Osteocyte (in vitro differentiated cells): ENCODE data around the gene FAM234B. TPM values are rescaled to one million over a fixed set of nuclear protein-coding genes. Genes with fewer than 3 reads are reported as not detected.

Source experiments
- DNase-seq: peaks from one replicate; pipeline ENCODE4 v3.0.0; 2021; ENCODE audit warnings: mixed read lengths; ENCODE audit not compliant: unreplicated experiment; ENCODE audit errors: extremely low spot score
- H3K27ac Mint-ChIP-seq: one replicate; pipeline ENCODE4 v1.8.0; 2021; ENCODE audit warnings: mild to moderate bottlenecking, mixed read lengths; ENCODE audit not compliant: unreplicated experiment
- H3K27me3 Mint-ChIP-seq: one replicate; pipeline ENCODE4 v1.8.0; 2021; ENCODE audit warnings: mixed read lengths; ENCODE audit not compliant: unreplicated experiment
- H3K36me3 Mint-ChIP-seq: one replicate; pipeline ENCODE4 v1.8.0; 2021; ENCODE audit warnings: mixed read lengths; ENCODE audit not compliant: unreplicated experiment
- H3K4me1 Mint-ChIP-seq: one replicate; pipeline ENCODE4 v1.8.0; 2021; ENCODE audit warnings: mixed read lengths; ENCODE audit not compliant: unreplicated experiment
- H3K4me3 Mint-ChIP-seq: one replicate; pipeline ENCODE4 v1.8.0; 2021; ENCODE audit warnings: mild to moderate bottlenecking, moderate library complexity, mixed read lengths; ENCODE audit not compliant: unreplicated experiment
- H3K9me3 Mint-ChIP-seq: one replicate; pipeline ENCODE4 v1.8.0; 2021; ENCODE audit warnings: mixed read lengths; ENCODE audit not compliant: unreplicated experiment
- total RNA-seq: library from RNA; stranded (reverse); gene quantifications from 2 replicates; pipeline ENCODE4 v1.2.1, GENCODE V29; 2021
- TF ChIP-seq, protein P1 (sequence below): fragments of 200-600 bp; sonication (generic); IDR thresholded peaks from 2 replicates; pipeline ENCODE4 v1.5.0; 2021; ENCODE audit warnings: antibody characterized with exemption, mild to moderate bottlenecking, moderate library complexity

The FAM234B gene
- total RNA-seq, 1 donor from 2014 or later, result 5.0 TPM

DNA sequence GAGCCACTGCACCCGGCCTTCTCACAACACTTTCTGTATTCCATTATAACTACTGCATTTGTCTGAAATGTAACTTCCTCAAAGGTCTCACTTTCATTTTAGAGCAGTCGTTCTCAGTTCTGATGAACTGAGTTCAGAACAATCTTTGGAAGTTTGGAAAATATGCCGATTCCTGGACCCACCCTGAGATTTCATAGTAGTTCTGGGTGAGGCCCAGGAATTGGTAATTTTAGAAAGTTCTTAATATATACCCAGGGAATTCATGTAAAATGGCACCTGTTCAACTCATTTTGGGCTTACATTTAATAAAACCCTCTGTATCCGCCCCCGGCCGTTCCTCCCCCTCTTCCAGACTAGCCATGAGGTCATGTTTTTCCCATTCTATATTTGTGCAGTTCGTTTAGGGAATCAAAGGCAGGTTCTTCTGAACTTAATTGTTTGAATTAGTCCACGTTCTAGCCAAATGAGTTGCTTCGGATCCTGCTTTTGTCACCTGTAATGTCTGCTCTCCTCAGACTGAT, 53.4 kb downstream of the FAM234B start:
- no peaks in the 10 kb centered on the region for H3K27me3 Mint-ChIP-seq
- H3K27ac Mint-ChIP-seq, result peak overlapping the region; percentile 98
- peaks cover 85% of the 10 kb centered on the region for H3K4me1 Mint-ChIP-seq
- no peak for DNase-seq
- H3K9me3 Mint-ChIP-seq, result no peaks in the 10 kb centered on the region
- TF ChIP-seq, protein P1, sequence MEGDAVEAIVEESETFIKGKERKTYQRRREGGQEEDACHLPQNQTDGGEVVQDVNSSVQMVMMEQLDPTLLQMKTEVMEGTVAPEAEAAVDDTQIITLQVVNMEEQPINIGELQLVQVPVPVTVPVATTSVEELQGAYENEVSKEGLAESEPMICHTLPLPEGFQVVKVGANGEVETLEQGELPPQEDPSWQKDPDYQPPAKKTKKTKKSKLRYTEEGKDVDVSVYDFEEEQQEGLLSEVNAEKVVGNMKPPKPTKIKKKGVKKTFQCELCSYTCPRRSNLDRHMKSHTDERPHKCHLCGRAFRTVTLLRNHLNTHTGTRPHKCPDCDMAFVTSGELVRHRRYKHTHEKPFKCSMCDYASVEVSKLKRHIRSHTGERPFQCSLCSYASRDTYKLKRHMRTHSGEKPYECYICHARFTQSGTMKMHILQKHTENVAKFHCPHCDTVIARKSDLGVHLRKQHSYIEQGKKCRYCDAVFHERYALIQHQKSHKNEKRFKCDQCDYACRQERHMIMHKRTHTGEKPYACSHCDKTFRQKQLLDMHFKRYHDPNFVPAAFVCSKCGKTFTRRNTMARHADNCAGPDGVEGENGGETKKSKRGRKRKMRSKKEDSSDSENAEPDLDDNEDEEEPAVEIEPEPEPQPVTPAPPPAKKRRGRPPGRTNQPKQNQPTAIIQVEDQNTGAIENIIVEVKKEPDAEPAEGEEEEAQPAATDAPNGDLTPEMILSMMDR, result no peak
- H3K36me3 Mint-ChIP-seq, result no peaks in the 10 kb centered on the region
- peak overlapping the region; percentile 52 for H3K4me3 Mint-ChIP-seq

DNA sequence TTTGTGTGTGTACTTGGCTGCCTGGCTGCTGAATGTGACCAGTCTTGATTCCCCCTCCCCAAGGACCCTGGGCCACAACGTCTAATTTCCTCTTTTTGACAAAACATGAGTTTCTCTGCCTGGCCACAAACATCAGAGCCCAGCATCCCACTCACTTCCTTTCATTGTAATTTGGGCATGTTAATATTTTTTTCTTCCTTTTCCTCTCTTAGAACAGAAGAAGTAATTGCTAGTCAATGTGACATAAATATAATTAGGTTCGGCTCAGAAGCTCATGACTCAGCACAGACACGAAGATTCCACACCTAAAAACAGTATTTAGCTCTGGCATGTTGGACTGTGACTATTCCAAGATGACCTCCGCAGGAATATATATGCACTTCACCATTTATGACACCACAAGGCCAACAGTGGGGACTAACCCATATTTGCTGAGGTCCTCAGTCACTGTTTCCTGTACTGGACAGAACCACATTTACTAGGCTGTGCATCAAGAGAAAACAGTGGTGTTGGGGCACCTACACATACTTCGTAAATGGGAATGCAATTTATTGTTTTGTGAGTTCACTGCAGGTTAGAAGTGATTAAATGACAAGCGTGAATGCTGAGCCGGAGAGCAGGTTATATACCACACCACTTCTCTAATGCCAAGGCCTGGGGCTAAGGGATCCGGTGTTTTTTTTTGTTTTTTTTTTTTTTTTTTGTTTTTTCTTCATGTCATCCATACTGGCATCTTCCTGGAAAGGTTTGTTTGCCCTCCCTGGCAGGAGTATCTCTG, 55.1 kb downstream of the FAM234B start:
- Mint-ChIP-seq H3K27ac (peak overlapping the region; percentile 98), H3K36me3 (no peaks in the 10 kb centered on the region), H3K4me1 (peaks cover 77% of the 10 kb centered on the region), H3K27me3 (no peaks in the 10 kb centered on the region), H3K9me3 (no peaks in the 10 kb centered on the region), H3K4me3 (no peak overlapping the region)
- DNase-seq, result no peak
- TF ChIP-seq, protein P1, result no peak

DNA sequence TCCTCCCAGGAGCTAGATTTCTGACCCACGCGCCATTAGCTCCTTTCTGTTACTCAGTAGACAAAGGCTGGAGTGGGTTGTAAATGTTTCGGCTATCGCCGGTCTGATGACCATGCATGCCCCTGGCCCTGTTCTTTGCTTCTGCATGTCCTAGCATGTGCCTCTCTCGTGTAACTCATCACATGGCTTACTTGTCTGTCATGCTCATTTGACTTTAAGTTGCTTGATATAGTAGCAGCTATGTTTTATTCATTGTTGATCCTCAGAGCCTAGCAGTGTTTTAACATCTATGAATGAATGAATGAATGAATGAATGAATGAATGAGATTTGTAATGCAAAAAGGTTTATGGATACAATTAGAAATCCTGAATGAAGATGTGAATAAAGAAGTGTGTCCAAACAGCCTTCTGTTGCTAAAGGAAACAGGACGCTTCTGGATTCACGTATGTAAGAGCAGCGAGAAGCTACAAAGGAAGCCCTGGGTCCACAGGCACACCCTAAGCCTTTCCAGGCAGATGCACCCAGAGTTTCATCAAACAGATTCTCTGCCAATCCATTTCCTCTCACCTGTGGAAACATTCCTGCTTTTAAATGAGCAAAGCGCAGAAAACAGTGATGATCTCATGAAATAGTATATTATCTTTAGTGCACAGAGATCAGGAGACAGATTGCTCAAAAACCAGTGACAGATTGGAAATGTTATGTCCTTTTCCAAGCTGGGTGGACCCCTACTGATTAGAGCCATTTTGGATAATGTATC, 55.8 kb downstream of the FAM234B start:
- Mint-ChIP-seq H3K36me3 (no peaks in the 10 kb centered on the region), H3K4me3 (no peak overlapping the region)

DNA sequence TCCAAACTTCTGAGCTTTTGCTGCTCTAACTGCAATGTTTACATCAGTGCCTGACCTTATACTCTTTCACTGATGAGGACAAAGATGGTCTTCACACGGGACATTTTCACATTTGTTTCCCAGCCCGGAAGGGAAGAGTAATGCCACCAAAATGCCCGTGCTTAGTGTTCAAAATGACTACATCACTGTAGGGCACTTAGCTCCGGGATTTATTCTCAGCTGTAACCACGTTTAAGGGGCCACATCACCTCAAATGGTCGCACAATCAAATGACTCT, 56.4 kb downstream of the FAM234B start:
- H3K27ac Mint-ChIP-seq, result peak overlapping the region; percentile 98
- DNase-seq, result no peak
- H3K27me3 Mint-ChIP-seq, result no peaks in the 10 kb centered on the region
- no peaks in the 10 kb centered on the region for H3K9me3 Mint-ChIP-seq
- peaks cover 66% of the 10 kb centered on the region for H3K4me1 Mint-ChIP-seq
- TF ChIP-seq, protein P1, result no peak
- H3K4me3 Mint-ChIP-seq, result peak overlapping the region; percentile 67
- H3K36me3 Mint-ChIP-seq, result no peaks in the 10 kb centered on the region

More for the DNA sequence above, 55.8 kb downstream of the FAM234B start:
- peaks cover 69% of the 10 kb centered on the region for H3K4me1 Mint-ChIP-seq
- DNase-seq, result no peak
- TF ChIP-seq, protein P1, result no peak
- peak overlapping the region; percentile 98 for H3K27ac Mint-ChIP-seq
- H3K9me3 Mint-ChIP-seq, result no peaks in the 10 kb centered on the region
- no peaks in the 10 kb centered on the region for H3K27me3 Mint-ChIP-seq
